22Rv1 (cell line): Measurements from ENCODE around the gene CRYBG1.

Source experiments
- H3K27ac ChIP-seq: fragments of 450-650 bp; 2 replicates; pipeline ENCODE4 v1.5.1; 2017
- CTCF ChIP-seq: fragments of 450-650 bp; IDR thresholded peaks from 2 replicates; pipeline ENCODE4 v1.5.1; 2017; ENCODE audit warnings: mild to moderate bottlenecking
- ZFX ChIP-seq: fragments of 450-650 bp; IDR thresholded peaks from 2 replicates; pipeline ENCODE4 v1.6.1; 2017; ENCODE audit warnings: antibody characterized with exemption, borderline replicate concordance

The CRYBG1 gene

GRCh38 chr6:106611030-106611429 is 250.5 kb downstream of the CRYBG1 start:
- no peak for TF ChIP-seq ZFX
- TF ChIP-seq CTCF: no peak
- H3K27ac ChIP-seq: no peak overlapping the region

GRCh38 chr6:106612671-106613416 is 252.3 kb downstream of the CRYBG1 start:
- TF ChIP-seq ZFX (no peak), CTCF (no peak)
- H3K27ac ChIP-seq: no peak overlapping the region

GRCh38 chr6:106613590-106613989 is 253.1 kb downstream of the CRYBG1 start:
- TF ChIP-seq CTCF (no peak), ZFX (no peak)
- H3K27ac ChIP-seq: no peak overlapping the region

- TF ChIP-seq ZFX: no peak
- no peak for TF ChIP-seq CTCF
- no peak overlapping the region for H3K27ac ChIP-seq
Measured at GRCh38 chr6:106614166-106614565, 253.6 kb downstream of the CRYBG1 start.

- TF ChIP-seq ZFX: no peak
- no peak for TF ChIP-seq CTCF
- H3K27ac ChIP-seq: no peak overlapping the region
Measured at GRCh38 chr6:106614592-106615257, 254.2 kb downstream of the CRYBG1 start.

- H3K27ac ChIP-seq: no peak overlapping the region
- no peak for TF ChIP-seq CTCF
- no peak for TF ChIP-seq ZFX
Measured at GRCh38 chr6:106617302-106617701, 256.8 kb downstream of the CRYBG1 start.

GRCh38 chr6:106617857-106618256 is 257.3 kb downstream of the CRYBG1 start:
- TF ChIP-seq ZFX: no peak
- TF ChIP-seq CTCF: no peak
- no peak overlapping the region for H3K27ac ChIP-seq
